HPDE6-E6E7 (cell line): ENCODE measurements around the gene METTL15.
A peak's percentile ranks its signal among the peaks of the same experiment; 100 is the strongest.
"Not testable (repeated sequence)": the region's sequence is repeated elsewhere in the genome, so short reads cannot be mapped to it uniquely, and the experiment has no call there.

Experiments used
- DNase-seq: peaks from one replicate; pipeline ENCODE4 v3.0.0; 2011; ENCODE audit warnings: missing footprints; ENCODE audit errors: extremely low spot score

The METTL15 gene

DNA sequence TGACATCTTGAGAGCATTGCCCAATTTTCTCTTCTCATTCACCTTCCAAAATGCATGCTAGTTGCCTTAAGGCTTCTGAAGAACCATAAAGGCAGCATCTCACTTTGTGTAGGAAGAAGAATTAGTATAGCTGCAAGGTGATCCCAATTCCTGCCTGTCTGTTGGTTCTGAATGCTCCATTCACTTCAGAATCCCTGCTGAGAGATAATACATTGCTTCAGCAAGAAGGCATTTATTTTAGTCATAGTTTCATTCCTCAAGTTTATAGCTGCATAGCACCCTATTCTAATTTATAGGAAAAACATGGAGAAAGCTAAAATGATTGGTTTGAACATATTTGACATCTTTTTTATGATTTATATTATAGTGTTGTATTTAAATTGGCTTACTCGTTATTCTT is 181.3 kb downstream of the METTL15 start:
- no peak for DNase-seq

DNA sequence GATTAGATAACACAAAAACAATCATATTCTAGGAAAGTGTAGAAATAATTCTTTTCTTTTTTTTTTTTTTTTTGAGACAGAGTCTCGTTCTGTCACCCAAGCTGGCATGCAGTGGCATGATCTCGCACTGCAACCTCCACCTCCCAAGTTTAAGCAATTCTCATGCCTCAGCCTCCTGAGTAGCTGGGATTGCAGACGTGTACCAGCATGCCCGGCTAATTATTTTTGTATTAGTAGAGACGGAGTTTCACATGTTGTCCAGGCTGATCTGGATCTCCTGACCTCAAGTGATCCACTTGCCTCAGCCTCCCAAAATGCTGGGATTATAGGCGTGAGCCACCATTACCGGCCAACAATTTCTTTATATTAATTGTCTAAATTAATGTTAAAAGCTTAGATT is 182.8 kb downstream of the METTL15 start:
- DNase-seq = not testable (repeated sequence)

DNA sequence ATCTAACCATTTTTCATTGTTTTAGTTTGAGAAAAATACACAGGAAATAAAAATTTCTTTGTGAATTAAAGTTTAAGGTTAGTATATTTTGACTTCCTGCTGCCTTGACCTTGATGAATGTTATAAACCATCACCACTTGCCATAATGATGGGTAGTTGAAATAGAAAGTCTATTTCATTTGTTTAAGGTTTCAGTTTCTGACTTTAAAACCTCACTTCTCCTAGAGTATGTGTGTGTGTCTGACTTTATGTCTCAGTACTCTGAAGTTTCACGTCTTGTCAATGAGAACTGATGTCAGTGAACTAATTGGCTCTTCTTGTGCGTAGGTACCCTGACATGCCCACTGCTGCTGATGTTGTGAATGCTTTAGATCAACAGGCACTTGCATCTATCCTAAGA is 188.2 kb downstream of the METTL15 start:
- DNase-seq = no peak

DNA sequence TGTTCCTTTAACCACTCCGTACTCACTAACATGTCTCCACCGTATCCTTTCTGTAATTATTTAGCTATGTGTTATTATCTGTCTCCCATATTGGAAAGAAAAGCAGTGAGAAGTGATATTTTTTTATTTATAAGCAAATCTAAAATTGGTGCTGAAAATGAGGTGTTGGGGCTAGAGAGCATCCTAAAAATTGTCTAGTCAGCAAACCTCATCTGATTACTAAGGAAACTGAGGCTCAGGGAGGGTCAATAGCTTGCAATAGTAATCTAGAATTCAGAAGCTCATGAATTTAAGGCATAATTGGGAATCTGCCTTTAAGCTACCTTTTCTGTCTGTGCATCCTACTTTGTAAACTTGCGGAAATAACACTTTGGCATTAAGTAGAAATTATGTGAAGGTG is 190.0 kb downstream of the METTL15 start:
- no peak for DNase-seq

DNA sequence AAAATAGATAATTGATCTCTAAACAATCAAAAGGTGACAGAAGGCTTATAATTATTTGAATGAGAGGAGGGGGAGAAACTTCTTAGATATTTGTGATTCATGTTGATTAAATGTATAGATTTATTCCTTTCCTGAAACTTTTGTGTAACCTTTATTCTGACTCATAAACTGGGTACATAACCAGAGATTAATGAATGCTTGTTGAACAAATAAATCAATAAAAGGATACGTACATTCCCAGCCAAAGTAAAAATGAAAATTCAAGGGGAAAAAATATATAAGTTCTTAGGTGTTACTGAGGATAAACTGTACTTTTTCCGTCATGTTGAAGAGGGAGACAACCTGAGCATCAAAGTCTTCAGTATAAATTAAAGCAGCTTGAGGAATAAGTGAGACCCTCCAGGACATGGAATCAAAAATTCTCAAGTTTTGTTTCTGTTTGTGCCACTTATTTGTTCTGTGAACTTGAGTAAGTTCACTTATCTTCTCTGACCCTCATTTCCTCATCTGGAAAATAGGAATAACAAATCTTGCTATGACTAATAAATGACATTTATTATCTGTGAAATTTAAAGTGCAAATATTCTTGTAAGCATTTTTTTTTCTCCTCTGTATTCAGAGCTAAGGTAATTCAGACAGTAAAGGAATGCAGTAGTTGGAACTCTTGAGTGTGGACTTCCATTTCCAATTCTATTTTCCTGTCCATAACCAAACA is 195.4 kb downstream of the METTL15 start:
- no peak for DNase-seq

DNA sequence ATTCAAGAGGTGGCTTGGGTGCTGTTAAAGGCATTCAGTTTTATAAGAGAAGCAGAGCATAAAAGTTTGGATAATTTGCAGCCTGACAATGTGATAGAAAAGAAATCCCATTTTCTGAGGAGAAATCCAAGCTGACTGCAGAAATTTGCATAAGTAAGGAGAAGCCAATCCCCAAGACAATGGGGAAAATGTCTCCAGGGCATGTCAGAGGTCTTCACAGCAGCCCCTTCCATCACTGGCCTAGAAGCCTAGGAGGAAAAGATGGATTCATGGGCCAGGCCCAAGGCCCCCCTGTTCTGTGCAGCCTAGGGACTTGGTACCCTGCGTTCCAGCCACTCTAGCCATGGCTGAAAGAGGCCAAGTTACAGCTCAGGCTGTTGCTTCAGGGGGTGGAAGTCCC is 207.3 kb downstream of the METTL15 start:
- no peak for DNase-seq

DNA sequence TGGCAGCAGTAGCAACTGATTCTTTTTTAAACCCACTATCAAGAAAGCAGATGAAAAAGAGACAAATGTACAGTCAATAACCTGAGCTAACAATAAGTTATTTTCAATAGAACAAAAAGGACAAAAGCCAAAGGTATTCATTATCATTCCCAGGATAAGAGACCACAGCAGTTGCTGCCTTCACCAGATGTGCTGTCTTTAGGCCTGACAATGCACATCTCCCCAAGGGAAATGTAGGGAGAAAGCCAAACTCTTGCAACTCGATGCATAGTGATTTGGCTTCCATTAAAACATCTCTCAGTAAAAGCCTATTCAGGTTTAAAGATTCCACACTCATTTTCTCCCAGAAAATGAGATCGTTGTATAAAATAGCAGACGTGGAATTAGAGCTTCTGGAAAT is 210.7 kb downstream of the METTL15 start:
- DNase-seq = no peak

DNA sequence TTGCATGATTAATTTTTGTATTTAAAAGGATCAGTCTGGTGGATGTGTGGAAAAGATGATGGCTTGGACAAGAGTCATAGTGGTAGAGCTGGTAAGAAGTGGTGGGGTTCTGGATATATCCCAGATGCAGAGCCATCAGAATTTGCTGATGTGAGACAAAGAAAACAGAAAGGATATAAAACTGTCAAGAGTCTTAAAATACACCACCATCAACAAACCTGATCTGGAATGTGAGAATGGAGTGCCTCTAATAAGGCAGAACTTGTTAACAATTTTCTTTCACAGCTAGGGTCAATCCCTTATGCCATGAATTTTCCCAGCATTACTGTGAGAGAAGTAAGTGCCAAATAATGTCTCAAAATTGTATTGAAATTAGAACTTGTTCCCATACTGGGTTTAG is 215.4 kb downstream of the METTL15 start:
- no peak for DNase-seq

DNA sequence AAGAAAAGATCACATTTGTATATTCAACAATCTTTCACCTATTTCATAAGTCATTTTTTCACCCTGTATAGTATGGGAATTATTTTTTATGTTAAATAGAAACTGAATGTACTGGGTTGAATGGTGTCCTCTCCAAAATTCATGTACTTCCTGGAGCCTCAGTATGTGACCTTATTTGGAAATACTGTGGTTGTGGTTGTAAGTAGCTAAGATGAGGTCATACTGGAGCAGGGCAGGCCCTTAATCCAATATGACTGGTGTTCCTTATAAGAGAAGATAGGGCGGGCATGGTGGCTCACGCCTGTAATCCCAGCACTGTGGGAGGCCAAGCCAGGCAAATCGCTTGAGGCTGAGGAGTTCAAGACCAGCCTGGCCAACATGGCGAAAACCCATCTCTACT is 224.2 kb downstream of the METTL15 start:
- not testable (repeated sequence) for DNase-seq

DNA sequence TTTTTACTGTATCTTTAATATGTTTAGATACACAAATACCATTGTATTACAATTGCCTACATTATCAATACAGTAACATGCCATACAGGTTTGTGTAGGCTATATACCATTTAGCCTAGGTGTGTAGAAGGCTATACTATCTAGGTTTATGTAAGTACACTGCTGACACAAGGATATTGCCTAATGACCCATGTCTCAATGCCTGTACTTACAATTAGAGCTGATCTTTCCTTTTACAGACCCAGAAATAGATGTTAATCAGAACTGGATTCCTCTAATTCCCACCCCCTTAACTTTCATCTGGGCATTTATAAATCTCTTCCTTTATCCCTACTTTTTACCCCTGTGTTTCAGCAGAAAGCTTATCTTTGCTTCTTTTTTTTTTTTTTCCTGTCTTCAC is 229.5 kb downstream of the METTL15 start:
- DNase-seq = no peak

DNA sequence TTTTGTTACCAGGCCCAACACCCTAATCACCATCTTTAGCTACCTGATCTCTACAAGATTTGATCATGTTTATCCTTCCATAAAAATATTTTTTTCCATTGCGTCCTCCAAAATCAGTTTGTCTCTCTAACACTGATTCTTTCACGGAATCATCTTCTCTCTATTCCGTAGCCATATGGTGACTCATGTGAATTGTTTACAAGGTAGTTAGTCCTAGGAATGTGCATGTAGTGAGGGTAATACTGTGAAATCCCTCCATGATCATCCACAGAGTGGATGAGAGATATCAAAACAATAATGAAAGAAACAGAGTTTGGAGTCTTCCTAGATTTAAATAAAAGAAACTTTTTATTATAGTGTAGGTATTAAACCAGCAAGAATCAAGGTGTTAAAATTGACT is 230.2 kb downstream of the METTL15 start:
- DNase-seq = no peak

DNA sequence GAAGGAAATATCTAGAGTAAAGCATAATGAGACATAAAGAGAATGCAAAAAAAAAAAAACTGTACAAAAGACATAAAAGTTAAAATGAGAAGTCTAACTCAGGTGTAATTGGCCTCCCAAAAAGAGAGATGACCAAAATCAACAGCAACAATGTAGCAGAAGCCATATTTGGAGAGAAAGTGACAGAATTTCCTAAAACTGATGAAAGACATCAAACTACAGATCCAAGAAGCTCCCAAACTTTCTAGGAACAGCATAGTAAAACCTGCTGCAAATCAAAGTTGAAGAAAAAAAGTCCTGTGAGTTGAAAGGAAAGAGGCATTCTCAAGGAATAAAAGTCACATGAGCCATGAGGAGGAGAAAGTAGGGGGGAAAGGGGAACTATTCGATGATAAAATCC is 231.3 kb downstream of the METTL15 start:
- no peak for DNase-seq

DNA sequence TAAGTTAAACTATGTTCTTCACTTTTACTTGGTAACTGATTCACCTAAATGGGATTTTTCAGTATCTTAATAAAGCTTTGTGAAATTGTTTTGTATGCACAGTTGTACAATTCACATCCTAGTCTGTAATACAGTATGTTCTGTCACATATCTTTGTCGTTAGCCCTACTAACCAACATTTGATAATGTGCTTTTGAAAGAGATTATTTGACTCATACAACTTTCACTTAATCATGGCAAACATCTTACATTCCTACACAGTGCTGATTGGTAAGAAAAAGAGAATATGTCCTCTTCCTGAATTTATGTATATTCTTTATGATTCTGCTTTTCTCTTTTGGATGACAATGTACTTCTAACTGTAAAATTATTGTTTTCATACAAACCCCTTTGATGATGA is 234.5 kb downstream of the METTL15 start:
- DNase-seq = no peak

DNA sequence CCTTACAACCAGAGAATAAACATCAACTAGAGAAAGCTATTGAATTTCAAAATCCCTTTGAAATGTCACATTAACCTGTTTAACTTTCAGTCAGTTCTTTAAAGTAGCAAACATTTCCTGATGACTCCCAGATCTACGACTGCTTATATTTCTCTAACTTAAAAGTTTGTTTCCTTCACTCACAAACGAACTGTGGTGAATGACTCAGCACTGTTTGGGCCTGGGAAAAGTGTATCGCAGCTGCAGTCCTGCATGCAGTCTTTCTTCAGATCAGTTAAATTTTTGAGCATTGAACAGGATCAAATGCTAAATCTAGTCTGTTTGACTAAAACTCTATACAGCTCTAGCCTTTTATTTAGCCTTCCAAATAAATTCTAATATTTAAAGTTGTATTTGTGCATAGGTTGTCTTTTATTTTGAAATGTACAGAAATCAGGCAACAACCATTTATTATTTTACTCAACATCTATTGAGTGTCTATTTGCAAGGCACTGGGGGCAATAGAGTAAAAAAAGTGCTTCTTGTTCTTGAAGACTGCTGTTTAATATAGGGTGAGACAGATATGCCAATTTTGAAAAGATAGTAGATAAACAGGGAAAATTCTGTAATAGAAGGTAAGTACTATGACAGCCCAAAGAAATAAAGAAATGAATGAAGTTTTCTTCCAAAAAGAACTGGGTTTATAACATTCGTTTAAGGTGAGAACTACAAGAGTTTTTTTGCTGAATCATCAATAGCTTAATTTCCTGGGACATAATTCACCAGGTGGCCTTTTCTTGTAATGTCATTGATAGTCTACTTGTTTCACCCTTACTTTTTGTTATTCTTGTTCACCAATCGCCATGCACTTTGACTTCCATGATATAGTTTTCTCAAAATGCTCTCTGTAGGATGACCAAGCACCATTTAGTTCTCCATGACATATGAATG is 235.4 kb downstream of the METTL15 start:
- peak; percentile 16 for DNase-seq

DNA sequence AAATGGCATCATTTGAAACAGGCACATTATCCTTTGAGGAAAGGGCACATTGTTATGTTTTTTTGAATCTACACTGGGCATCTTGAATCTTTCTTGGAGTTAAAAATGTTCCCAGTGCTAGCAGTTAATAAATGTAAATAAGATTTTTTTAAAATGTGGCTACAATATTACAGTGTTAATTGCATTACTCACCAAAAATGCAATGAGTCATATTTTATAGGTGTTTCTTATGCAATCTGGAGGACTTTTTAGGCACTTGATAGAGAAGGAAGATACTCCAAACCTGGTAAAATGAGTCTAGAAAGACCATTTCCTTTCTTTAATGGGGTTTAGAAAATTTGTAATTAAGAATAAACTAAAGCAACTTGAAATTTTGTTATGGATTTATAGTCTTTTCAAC is 238.0 kb downstream of the METTL15 start:
- DNase-seq = peak; percentile 3

DNA sequence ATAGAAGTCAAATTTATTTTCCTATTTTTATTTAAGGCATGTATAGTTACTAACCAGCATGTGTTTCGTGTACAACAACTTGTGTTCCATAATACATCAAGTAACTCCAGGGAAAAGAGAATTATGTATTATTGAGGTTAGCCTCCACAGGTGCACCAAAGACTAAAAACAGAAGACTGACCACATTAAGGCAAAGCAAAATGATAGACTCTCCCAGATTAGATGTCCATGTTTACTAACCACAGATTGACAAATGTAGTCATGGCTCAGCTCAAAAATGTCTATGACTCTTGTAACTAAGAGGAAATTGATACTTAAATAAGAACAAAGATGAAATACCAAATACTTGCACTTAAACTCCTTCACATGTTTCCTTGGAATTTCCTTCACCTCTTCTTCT is 238.5 kb downstream of the METTL15 start:
- no peak for DNase-seq

DNA sequence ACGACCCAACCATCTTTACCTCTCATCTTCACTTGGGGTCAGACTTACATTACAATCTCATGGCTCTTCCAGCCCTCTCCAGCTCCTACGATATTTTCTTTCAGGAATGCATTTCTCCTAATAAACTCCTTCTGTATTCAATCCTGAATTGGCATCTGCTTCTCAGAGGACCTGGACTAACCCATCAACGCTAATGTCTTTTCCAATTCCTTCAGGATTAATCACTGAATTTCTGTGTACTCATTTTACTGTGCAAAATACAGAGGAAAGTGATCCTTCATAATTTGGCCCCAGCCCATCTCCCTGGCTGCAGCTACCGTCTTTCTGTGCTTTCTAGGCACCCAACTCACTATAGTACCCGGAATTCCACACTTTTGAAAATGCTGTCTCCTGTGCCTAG is 239.2 kb downstream of the METTL15 start:
- DNase-seq = no peak

DNA sequence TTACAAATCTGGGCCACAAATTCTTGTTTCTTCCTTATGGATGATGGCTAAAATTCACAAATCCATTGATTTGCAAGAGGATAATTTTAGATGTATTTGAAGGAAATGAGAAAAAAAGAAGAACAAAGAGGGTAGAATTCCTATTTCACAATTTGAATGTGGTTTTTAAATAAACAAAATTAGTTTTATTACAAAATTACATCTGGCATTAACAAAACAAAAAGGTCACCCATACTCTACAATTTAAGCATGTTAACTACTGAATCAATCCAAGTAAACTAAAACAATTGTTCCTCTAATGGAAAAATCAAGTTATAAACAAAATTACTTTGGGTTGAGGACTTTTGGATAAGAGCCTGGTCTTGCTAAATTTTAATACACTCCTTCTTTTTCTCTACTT is 242.0 kb downstream of the METTL15 start:
- DNase-seq = no peak

DNA sequence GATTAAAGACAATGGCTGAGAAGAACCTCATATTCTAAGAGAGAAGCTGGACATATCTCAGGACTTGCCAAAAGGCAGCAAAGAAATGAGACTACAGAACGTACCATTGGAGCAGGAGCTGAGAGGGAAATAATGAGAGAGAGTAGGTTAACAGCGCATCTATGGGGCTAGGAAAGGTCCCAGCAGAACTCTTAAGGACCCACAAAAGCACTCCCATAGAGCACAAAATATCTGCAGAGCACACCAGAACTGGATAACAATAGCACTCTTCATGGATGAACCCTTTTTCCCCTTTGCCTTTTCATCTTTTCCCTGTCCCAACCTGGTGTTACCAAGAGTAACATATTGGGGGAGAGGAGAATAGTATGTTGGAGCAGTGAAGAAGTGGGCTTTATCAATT is 245.8 kb downstream of the METTL15 start:
- no peak for DNase-seq

DNA sequence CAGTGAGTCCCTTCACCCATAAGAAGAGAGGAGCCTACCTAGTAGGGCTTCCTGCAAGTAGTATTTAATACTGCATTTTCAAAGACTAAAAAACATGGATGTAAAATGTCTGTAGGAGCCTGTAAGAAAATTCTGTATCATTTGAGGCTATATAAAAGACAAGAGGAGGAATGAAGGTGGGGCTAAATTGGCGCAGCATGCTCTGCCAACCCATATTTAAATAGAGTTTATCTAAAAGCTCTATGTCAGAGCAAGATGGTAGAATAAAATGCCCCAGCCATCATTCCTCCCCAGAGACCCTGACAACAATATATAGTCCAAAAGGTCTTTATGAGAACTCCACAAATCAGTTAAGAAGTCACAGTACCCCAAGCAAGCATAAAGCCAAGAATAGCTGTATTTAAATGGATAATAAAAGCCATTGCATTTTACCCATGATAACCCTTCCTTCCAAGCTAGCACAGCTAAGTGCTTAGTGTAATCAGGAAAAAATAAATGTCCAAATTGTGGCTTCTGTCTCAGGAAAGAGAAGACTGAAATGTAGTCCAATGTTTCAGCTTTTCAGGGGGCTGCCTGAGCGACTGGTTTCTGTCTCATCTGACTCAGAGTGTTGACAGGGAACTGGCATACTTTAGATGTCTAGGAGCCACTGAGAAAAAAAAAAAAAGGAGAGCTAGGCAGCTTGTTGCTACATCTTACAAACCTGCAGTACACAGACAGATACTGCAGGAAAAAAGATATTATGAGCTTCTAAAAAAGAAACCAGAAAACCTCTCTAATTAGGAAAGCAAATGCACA is 258.6 kb downstream of the METTL15 start:
- DNase-seq = no peak

DNA sequence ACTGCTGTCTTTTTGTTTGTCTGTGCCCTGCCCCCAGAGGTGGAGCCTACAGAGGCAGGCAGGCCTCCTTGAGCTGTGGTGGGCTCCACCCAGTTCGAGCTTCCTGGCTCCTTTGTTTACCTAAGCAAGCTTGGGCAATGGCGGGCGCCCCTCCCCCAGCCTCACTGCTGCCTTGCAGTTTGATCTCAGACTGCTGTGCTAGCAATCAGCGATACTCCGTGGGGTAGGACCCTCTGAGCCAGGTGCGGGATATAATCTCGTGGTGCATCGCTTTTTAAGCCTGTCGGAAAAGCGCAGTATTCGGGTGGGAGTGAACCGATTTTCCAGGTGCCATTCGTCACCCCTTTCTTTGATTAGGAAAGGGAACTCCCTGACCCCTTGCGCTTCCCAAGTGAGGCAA is 269.9 kb downstream of the METTL15 start:
- DNase-seq = not testable (repeated sequence)
